Activated naive CD8-positive, alpha-beta T cell treated with anti-CD3 and anti-CD28 coated beads for 36 hours (primary cell): Measurements from ENCODE around the gene GPR141. TPM values are rescaled to one million over a fixed set of nuclear protein-coding genes. Genes with fewer than 3 reads are reported as not detected.
"Not testable (repeated sequence)": the region's sequence is repeated elsewhere in the genome, so short reads cannot be mapped to it uniquely, and the experiment has no call there.

Experiments used
- DNase-seq: peaks from one replicate; pipeline ENCODE4 v3.0.0; 2021
- H3K27ac Mint-ChIP-seq: one replicate; pipeline ENCODE4 v1.8.0; 2022; ENCODE audit warnings: mild to moderate bottlenecking, moderate library complexity, mixed read lengths
- H3K27me3 Mint-ChIP-seq: one replicate; pipeline ENCODE4 v1.8.0; 2022; ENCODE audit warnings: mild to moderate bottlenecking, mixed read lengths
- H3K36me3 Mint-ChIP-seq: one replicate; pipeline ENCODE4 v1.8.0; 2021; ENCODE audit warnings: mild to moderate bottlenecking, mixed read lengths
- H3K4me1 Mint-ChIP-seq: one replicate; pipeline ENCODE4 v1.8.0; 2021; ENCODE audit warnings: mixed read lengths
- H3K4me3 Mint-ChIP-seq: one replicate; pipeline ENCODE4 v1.8.0; 2022; ENCODE audit warnings: mild to moderate bottlenecking, moderate library complexity, mixed read lengths
- H3K9me3 Mint-ChIP-seq: one replicate; pipeline ENCODE4 v1.8.0; 2022; ENCODE audit warnings: mixed read lengths
- total RNA-seq, 2 experiments: library from RNA; stranded (reverse); gene quantifications; one replicate each; pipeline ENCODE4 v1.2.3, GENCODE V29; 2021

The GPR141 gene
- total RNA-seq, 2 experiments from 2014 or later = not detected

GRCh38 chr7:37670436-37670835 is 13.1 kb upstream of the GPR141 start:
- Mint-ChIP-seq H3K9me3 (no peaks in the 10 kb centered on the region), H3K4me1 (no peaks in the 10 kb centered on the region), H3K27ac (no peak overlapping the region), H3K27me3 (peaks cover 18% of the 10 kb centered on the region), H3K4me3 (no peak overlapping the region), H3K36me3 (no peaks in the 10 kb centered on the region)
- DNase-seq = no peak

GRCh38 chr7:37671876-37672275 is 11.7 kb upstream of the GPR141 start:
- no peak for DNase-seq
- H3K27me3 Mint-ChIP-seq = peaks cover 17% of the 10 kb centered on the region
- no peaks in the 10 kb centered on the region for H3K9me3 Mint-ChIP-seq
- no peak overlapping the region for H3K27ac Mint-ChIP-seq
- H3K4me3 Mint-ChIP-seq = no peak overlapping the region
- no peaks in the 10 kb centered on the region for H3K36me3 Mint-ChIP-seq
- H3K4me1 Mint-ChIP-seq = no peaks in the 10 kb centered on the region

GRCh38 chr7:37672926-37673325 is 10.6 kb upstream of the GPR141 start:
- Mint-ChIP-seq H3K27ac (no peak overlapping the region), H3K4me3 (no peak overlapping the region), H3K27me3 (peaks cover 13% of the 10 kb centered on the region), H3K9me3 (no peaks in the 10 kb centered on the region), H3K36me3 (no peaks in the 10 kb centered on the region), H3K4me1 (no peaks in the 10 kb centered on the region)
- DNase-seq = no peak

- no peak for DNase-seq
- H3K4me3 Mint-ChIP-seq = no peak overlapping the region
- H3K36me3 Mint-ChIP-seq = no peaks in the 10 kb centered on the region
- peaks cover 9% of the 10 kb centered on the region for H3K27me3 Mint-ChIP-seq
- H3K4me1 Mint-ChIP-seq = no peaks in the 10 kb centered on the region
- no peak overlapping the region for H3K27ac Mint-ChIP-seq
- H3K9me3 Mint-ChIP-seq = no peaks in the 10 kb centered on the region
Observed at GRCh38 chr7:37673523-37673922, 10.0 kb upstream of the GPR141 start.

- H3K36me3 Mint-ChIP-seq = no peaks in the 10 kb centered on the region
- H3K27ac Mint-ChIP-seq = no peak overlapping the region
- peaks cover 6% of the 10 kb centered on the region for H3K27me3 Mint-ChIP-seq
- no peak for DNase-seq
- no peaks in the 10 kb centered on the region for H3K9me3 Mint-ChIP-seq
- H3K4me1 Mint-ChIP-seq = no peaks in the 10 kb centered on the region
- H3K4me3 Mint-ChIP-seq = no peak overlapping the region
Observed at GRCh38 chr7:37674531-37674930, 9.0 kb upstream of the GPR141 start.

- H3K27me3 Mint-ChIP-seq = peaks cover 6% of the 10 kb centered on the region
- DNase-seq = no peak
- no peak overlapping the region for H3K4me3 Mint-ChIP-seq
- no peaks in the 10 kb centered on the region for H3K4me1 Mint-ChIP-seq
- no peaks in the 10 kb centered on the region for H3K9me3 Mint-ChIP-seq
- no peak overlapping the region for H3K27ac Mint-ChIP-seq
- no peaks in the 10 kb centered on the region for H3K36me3 Mint-ChIP-seq
Observed at GRCh38 chr7:37675749-37676148, 7.8 kb upstream of the GPR141 start.

GRCh38 chr7:37684927-37685326 is 1.4 kb downstream of the GPR141 start:
- no peaks in the 10 kb centered on the region for H3K9me3 Mint-ChIP-seq
- DNase-seq = no peak
- no peaks in the 10 kb centered on the region for H3K36me3 Mint-ChIP-seq
- peaks cover 4% of the 10 kb centered on the region for H3K4me1 Mint-ChIP-seq
- H3K27me3 Mint-ChIP-seq = peaks cover 17% of the 10 kb centered on the region
- H3K27ac Mint-ChIP-seq = no peak overlapping the region
- H3K4me3 Mint-ChIP-seq = no peak overlapping the region

- H3K27ac Mint-ChIP-seq = no peak overlapping the region
- H3K27me3 Mint-ChIP-seq = peaks cover 13% of the 10 kb centered on the region
- no peak for DNase-seq
- H3K36me3 Mint-ChIP-seq = no peaks in the 10 kb centered on the region
- no peak overlapping the region for H3K4me3 Mint-ChIP-seq
- H3K9me3 Mint-ChIP-seq = no peaks in the 10 kb centered on the region
- peaks cover 4% of the 10 kb centered on the region for H3K4me1 Mint-ChIP-seq
Observed at GRCh38 chr7:37686556-37687345, 3.2 kb downstream of the GPR141 start.

- H3K36me3 Mint-ChIP-seq = no peaks in the 10 kb centered on the region
- DNase-seq = no peak
- H3K9me3 Mint-ChIP-seq = no peaks in the 10 kb centered on the region
- no peak overlapping the region for H3K27ac Mint-ChIP-seq
- no peaks in the 10 kb centered on the region for H3K4me1 Mint-ChIP-seq
- H3K4me3 Mint-ChIP-seq = no peak overlapping the region
- peaks cover 8% of the 10 kb centered on the region for H3K27me3 Mint-ChIP-seq
Observed at GRCh38 chr7:37690206-37690605, 6.6 kb downstream of the GPR141 start.

GRCh38 chr7:37694208-37695094 is 10.9 kb downstream of the GPR141 start:
- Mint-ChIP-seq H3K27ac (no peak overlapping the region), H3K4me1 (no peaks in the 10 kb centered on the region), H3K27me3 (no peaks in the 10 kb centered on the region), H3K4me3 (no peak overlapping the region), H3K36me3 (no peaks in the 10 kb centered on the region), H3K9me3 (no peaks in the 10 kb centered on the region)
- no peak for DNase-seq

GRCh38 chr7:37698276-37698675 is 14.7 kb downstream of the GPR141 start:
- no peaks in the 10 kb centered on the region for H3K4me1 Mint-ChIP-seq
- H3K4me3 Mint-ChIP-seq = no peak overlapping the region
- DNase-seq = no peak
- H3K27ac Mint-ChIP-seq = no peak overlapping the region
- H3K27me3 Mint-ChIP-seq = peaks cover 4% of the 10 kb centered on the region
- no peaks in the 10 kb centered on the region for H3K36me3 Mint-ChIP-seq
- no peaks in the 10 kb centered on the region for H3K9me3 Mint-ChIP-seq

GRCh38 chr7:37698782-37699181 is 15.2 kb downstream of the GPR141 start:
- Mint-ChIP-seq H3K36me3 (no peaks in the 10 kb centered on the region), H3K27me3 (peaks cover 4% of the 10 kb centered on the region), H3K27ac (no peak overlapping the region), H3K9me3 (no peaks in the 10 kb centered on the region), H3K4me3 (no peak overlapping the region), H3K4me1 (no peaks in the 10 kb centered on the region)
- no peak for DNase-seq

- DNase-seq = no peak
- no peak overlapping the region for H3K27ac Mint-ChIP-seq
- H3K27me3 Mint-ChIP-seq = peaks cover 4% of the 10 kb centered on the region
- H3K9me3 Mint-ChIP-seq = no peaks in the 10 kb centered on the region
- no peaks in the 10 kb centered on the region for H3K4me1 Mint-ChIP-seq
- H3K4me3 Mint-ChIP-seq = no peak overlapping the region
- no peaks in the 10 kb centered on the region for H3K36me3 Mint-ChIP-seq
Observed at GRCh38 chr7:37701769-37702168, 18.2 kb downstream of the GPR141 start.

GRCh38 chr7:37703361-37703760 is 19.8 kb downstream of the GPR141 start:
- Mint-ChIP-seq H3K4me1 (no peaks in the 10 kb centered on the region), H3K4me3 (no peak overlapping the region), H3K27ac (no peak overlapping the region), H3K36me3 (no peaks in the 10 kb centered on the region), H3K9me3 (no peaks in the 10 kb centered on the region), H3K27me3 (peaks cover 4% of the 10 kb centered on the region)
- no peak for DNase-seq

GRCh38 chr7:37704328-37704833 is 20.8 kb downstream of the GPR141 start:
- not testable (repeated sequence) for H3K4me1 Mint-ChIP-seq, H3K27ac Mint-ChIP-seq, H3K4me3 Mint-ChIP-seq

More at GRCh38 chr7:37704328-37704833, 20.8 kb downstream of the GPR141 start:
- H3K9me3 Mint-ChIP-seq, H3K27me3 Mint-ChIP-seq, DNase-seq, H3K36me3 Mint-ChIP-seq: not testable (repeated sequence)
